HG03095 (cell line): ENCODE measurements around the gene PARD6G.

ENCODE experiments used
- ATAC-seq: cut with Tn5 transposase; IDR thresholded peaks from one replicate; pipeline ENCODE4 v1.9.1; 2021; ENCODE audit warnings: moderate library complexity; ENCODE audit not compliant: unreplicated experiment

Gene PARD6G

GRCh38 chr18:80218341-80219227, 28.7 kb downstream of the PARD6G start:
- ATAC-seq = no peak

GRCh38 chr18:80213182-80213581, 34.1 kb downstream of the PARD6G start:
- peak; percentile 50 for ATAC-seq

GRCh38 chr18:80210312-80211083, 36.8 kb downstream of the PARD6G start:
- peak; percentile 77 for ATAC-seq

- no peak for ATAC-seq
These were observed 38.7 kb downstream of the PARD6G start for GRCh38 chr18:80208620-80209019.

- ATAC-seq = no peak
These were observed 42.0 kb downstream of the PARD6G start for GRCh38 chr18:80205294-80205693.

GRCh38 chr18:80204142-80204541, 43.2 kb downstream of the PARD6G start:
- ATAC-seq = no peak

- no peak for ATAC-seq
These were observed 44.1 kb downstream of the PARD6G start for GRCh38 chr18:80203249-80203648.

- peak; percentile 88 for ATAC-seq
These were observed 44.9 kb downstream of the PARD6G start for GRCh38 chr18:80202264-80202998.

- ATAC-seq = peak; percentile 15
These were observed 45.6 kb downstream of the PARD6G start for GRCh38 chr18:80201739-80202138.

- no peak for ATAC-seq
These were observed 46.2 kb downstream of the PARD6G start for GRCh38 chr18:80200932-80201672.

- ATAC-seq = no peak
These were observed 47.0 kb downstream of the PARD6G start for GRCh38 chr18:80200171-80200931.

- ATAC-seq = no peak
These were observed 48.1 kb downstream of the PARD6G start for GRCh38 chr18:80198994-80199748.

- ATAC-seq = no peak
These were observed 48.9 kb downstream of the PARD6G start for GRCh38 chr18:80198391-80198790.

- no peak for ATAC-seq
These were observed 49.8 kb downstream of the PARD6G start for GRCh38 chr18:80197528-80197927.

- no peak for ATAC-seq
These were observed 50.6 kb downstream of the PARD6G start for GRCh38 chr18:80196528-80197320.

- ATAC-seq = no peak
These were observed 52.3 kb downstream of the PARD6G start for GRCh38 chr18:80194874-80195570.

- ATAC-seq = no peak
These were observed 53.6 kb downstream of the PARD6G start for GRCh38 chr18:80193701-80194100.
